A549 (cell line): Measurements from ENCODE around the gene GSTM5. TPM values are rescaled to one million over a fixed set of nuclear protein-coding genes. Genes with fewer than 3 reads are reported as not detected.
"Not testable (repeated sequence)": the region's sequence is repeated elsewhere in the genome, so short reads cannot be mapped to it uniquely, and the experiment has no call there.

Source experiments
- ATAC-seq, 2 experiments: fragments of 200-7000 bp in 1 of 2; fragments of >200 bp in 1 of 2; cut with Nextera tagmentation in 1 of 2; cut with Tn5 transposase in 1 of 2; 3 replicates each; pipeline versions ENCODE4 v1.8.0 to v1.9.1; 2018 to 2020; ENCODE audit warnings: mild to moderate bottlenecking in 1 of 2, moderate library complexity in 1 of 2
- CTCF ChIA-PET: fragments of 300-600 bp; sonication (Branson Sonifier 250); formaldehyde crosslinking; extraction: SDS; loops from one replicate; lab custom pipeline; 2021; ENCODE audit warnings: antibody characterized with exemption, inconsistent platforms; lab: Yijun Ruan, JAX
- POLR2A ChIA-PET: fragments of 350-600 bp; formaldehyde crosslinking; extraction: SDS; loops from one replicate; lab custom pipeline; 2021; ENCODE audit warnings: antibody characterized with exemption, inconsistent platforms; lab: Yijun Ruan, JAX
- DNase-seq, 2 experiments: peaks; one replicate each; pipeline versions ENCODE4 v3.0.0 to v3.0.0-alpha.2; 2011 to 2016; ENCODE audit warnings: low read depth in 1 of 2, low spot score in 1 of 2
- FAIRE-seq: peaks from 2 replicates; lab custom pipeline; 2011; peaks lifted over from hg19 to GRCh38; lab: Jason Lieb, UNC
- H3K27ac ChIP-seq, 2 experiments: fragments of >200 bp; sonication (Bioruptor Twin); formaldehyde crosslinking; 3 replicates each; pipeline ENCODE4 v1.5.1; 2016 to 2017
- H3K4me1 ChIP-seq: fragments of >200 bp; sonication (Bioruptor Twin); formaldehyde crosslinking; 3 replicates; pipeline ENCODE4 v1.6.1; 2016
- H3K4me2 ChIP-seq: fragments of >200 bp; sonication (Bioruptor Twin); formaldehyde crosslinking; 3 replicates; pipeline ENCODE4 v1.6.1; 2016
- H3K4me3 ChIP-seq: fragments of >200 bp; sonication (Bioruptor Twin); formaldehyde crosslinking; 3 replicates; pipeline ENCODE4 v1.5.1; 2016
- H3K9me3 ChIP-seq: fragments of >200 bp; sonication (Bioruptor Twin); formaldehyde crosslinking; 3 replicates; pipeline ENCODE4 v1.6.1; 2016
- ATOH8 ChIP-seq: fragments of 250-450 bp; sonication (Bioruptor Pico); IDR thresholded peaks from 2 replicates; pipeline ENCODE4 v1.5.0; 2020; ENCODE audit warnings: low read depth, mild to moderate bottlenecking, moderate library complexity
- CBX2 ChIP-seq: fragments of 200-600 bp; sonication (generic); IDR thresholded peaks from 2 replicates; pipeline ENCODE4 v1.6.1; 2016; ENCODE audit warnings: low read depth, mild to moderate bottlenecking, borderline replicate concordance
- CBX8 ChIP-seq: fragments of 200-600 bp; sonication (generic); IDR thresholded peaks from 2 replicates; pipeline ENCODE4 v1.6.1; 2016
- E2F6 ChIP-seq: IDR thresholded peaks from 2 replicates; pipeline ENCODE4 v1.6.1; 2012; ENCODE audit warnings: low read depth, borderline replicate concordance
- FOXS1 ChIP-seq: fragments of 250-450 bp; sonication (Bioruptor Pico); IDR thresholded peaks from 2 replicates; pipeline ENCODE4 v1.5.0; 2020; ENCODE audit warnings: mild to moderate bottlenecking, moderate library complexity
- HMGXB4 ChIP-seq: fragments of 250-450 bp; sonication (Bioruptor Pico); IDR thresholded peaks from 2 replicates; pipeline ENCODE4 v1.5.0; 2021; ENCODE audit warnings: mild to moderate bottlenecking, moderate library complexity, borderline replicate concordance
- HOXA7 ChIP-seq: fragments of 250-450 bp; sonication (Bioruptor Pico); IDR thresholded peaks from 2 replicates; pipeline ENCODE4 v1.5.0; 2020; ENCODE audit warnings: mild to moderate bottlenecking, moderate library complexity
- KDM1A ChIP-seq: fragments of 200-600 bp; sonication (generic); IDR thresholded peaks from 2 replicates; pipeline ENCODE4 v1.6.1; 2016; ENCODE audit warnings: low read depth, mild to moderate bottlenecking
- KDM5A ChIP-seq: fragments of 200-600 bp; sonication (generic); IDR thresholded peaks from 2 replicates; pipeline ENCODE4 v1.6.1; 2016; ENCODE audit warnings: antibody characterized with exemption, mild to moderate bottlenecking
- MAFK ChIP-seq: fragments of 450-650 bp; IDR thresholded peaks from 2 replicates; pipeline ENCODE4 v1.6.1; 2014; ENCODE audit not compliant: partially characterized antibody
- MAZ ChIP-seq: fragments of 150-350 bp; IDR thresholded peaks from 2 replicates; pipeline ENCODE4 v1.6.1; 2014; ENCODE audit warnings: antibody characterized with exemption, low read depth, low read length, borderline replicate concordance
- MYC ChIP-seq: IDR thresholded peaks from 2 replicates; pipeline ENCODE4 v1.6.1; 2012; ENCODE audit warnings: mild to moderate bottlenecking, inconsistent platforms, low read length, improper control_type of control experiment, borderline replicate concordance
- NPAS2 ChIP-seq: fragments of 250-450 bp; sonication (Bioruptor Pico); IDR thresholded peaks from 2 replicates; pipeline ENCODE4 v1.8.0; 2022; ENCODE audit warnings: mild to moderate bottlenecking, moderate library complexity, borderline replicate concordance
- PHF8 ChIP-seq: fragments of 200-600 bp; sonication (generic); IDR thresholded peaks from 2 replicates; pipeline ENCODE4 v1.6.1; 2016; ENCODE audit warnings: low read depth, mild to moderate bottlenecking, antibody characterized with exemption, moderate library complexity, borderline replicate concordance
- RAD21 ChIP-seq, 2 experiments: fragments of >200 bp in 1 of 2; sonication (Bioruptor Twin) in 1 of 2; formaldehyde crosslinking in 1 of 2; IDR thresholded peaks in 1 of 2; conservative IDR thresholded peaks in 1 of 2; 2 replicates in 1 of 2; 3 replicates in 1 of 2; pipeline ENCODE4 v1.6.1; 2012 to 2018; ENCODE audit warnings: inconsistent platforms in 1 of 2
- RFX5 ChIP-seq: fragments of 450-650 bp; IDR thresholded peaks from 2 replicates; pipeline ENCODE4 v1.7.1; 2014; ENCODE audit warnings: antibody characterized with exemption, mild to moderate bottlenecking, moderate library complexity
- SMC3 ChIP-seq: fragments of >200 bp; sonication (Bioruptor Twin); formaldehyde crosslinking; IDR thresholded peaks from 3 replicates; pipeline ENCODE4 v1.6.1; 2018; ENCODE audit warnings: inconsistent platforms
- SREBF2 ChIP-seq: fragments of 450-650 bp; IDR thresholded peaks from 2 replicates; pipeline ENCODE4 v1.6.1; 2014; ENCODE audit warnings: mild to moderate bottlenecking, moderate library complexity
- TFCP2L1 ChIP-seq: fragments of 250-450 bp; sonication (Bioruptor Pico); IDR thresholded peaks from 2 replicates; pipeline ENCODE4 v1.5.0; 2021; ENCODE audit warnings: mild to moderate bottlenecking
- ZFP36 ChIP-seq: fragments of 450-650 bp; IDR thresholded peaks from 2 replicates; pipeline ENCODE4 v1.6.1; 2014; ENCODE audit warnings: borderline replicate concordance; ENCODE audit not compliant: partially characterized antibody
- WGBS: methylation state at CpG from one replicate; pipeline ENCODE4 v1.1.6; 2017; ENCODE audit errors: missing lambda C conversion rate; 5-methylcytosine and 5-hydroxymethylcytosine counted together
- polyA plus RNA-seq, 4 experiments: library from polyadenylated mRNA; depleted of rRNA in 3 of 4; stranded (reverse); fragments of >200 nt; fragmentation: RNase III in 1 of 4; extraction: RNeasy Plus Mini Kit Qiagen cat#74134 plus additional on column Dnase treatment in 1 of 4; gene quantifications; 2 replicates in 3 of 4; 3 replicates in 1 of 4; pipeline ENCODE4 v1.2.3, GENCODE V29; 2011 to 2017

GSTM5 gene
- polyA plus RNA-seq, 2 of the 4 experiments (the other 2 are of a cell fraction): not detected

GRCh38 chr1:109689844-109690405 is 22.1 kb upstream of the GSTM5 start:
- H3K27ac ChIP-seq: no peak overlapping the region
- TF ChIP-seq ATOH8 (CRISPR knock-in tag) (no peak), ZFP36 (no peak), MYC (no peak), RAD21 (conservative IDR thresholded peaks at IDR 0.05 in 1 of 2, IDR thresholded peaks at IDR 0.05 in 1 of 2) (no peak)
- TF ChIP-seq, all 56 proteins: peak for 0
- no peak for FAIRE-seq
- Histone ChIP-seq H3K4me3 (no peak overlapping the region), H3K4me1 (no peaks in the 10 kb centered on the region), H3K4me2 (no peak overlapping the region), H3K9me3 (no peaks in the 10 kb centered on the region)
- ChIA-PET POLR2A (no interaction called here), CTCF (no interaction called here)
- ATAC-seq: no peak
- DNase-seq: no peak
- no CpG with 5 or more reads among the region's 6 CpGs for WGBS

GRCh38 chr1:109691759-109692158 is 20.3 kb upstream of the GSTM5 start:
- DNase-seq (no peak), FAIRE-seq (no peak), ATAC-seq (no peak)
- WGBS: no CpG with 5 or more reads among the region's 6 CpGs
- POLR2A ChIA-PET: no interaction called here
- no peak overlapping the region for H3K27ac ChIP-seq
- H3K4me1 ChIP-seq: no peaks in the 10 kb centered on the region
- H3K4me3 ChIP-seq: no peak overlapping the region
- CTCF ChIA-PET: no interaction called here
- no peak for TF ChIP-seq KDM1A
- TF ChIP-seq SREBF2: no peak
- no peak for TF ChIP-seq RFX5
- no peak for TF ChIP-seq PHF8
- TF ChIP-seq TFCP2L1 (CRISPR knock-in tag): no peak
- no peak for TF ChIP-seq MYC
- TF ChIP-seq NPAS2 (CRISPR knock-in tag): no peak
- no peak for TF ChIP-seq KDM5A
- no peak for TF ChIP-seq HMGXB4 (CRISPR knock-in tag)
- TF ChIP-seq CBX8: no peak
- no peak for TF ChIP-seq ATOH8 (CRISPR knock-in tag)
- no peak for TF ChIP-seq MAFK
- TF ChIP-seq SMC3: no peak
- TF ChIP-seq MAZ: no peak
- no peak for TF ChIP-seq E2F6
- TF ChIP-seq HOXA7: no peak
- TF ChIP-seq FOXS1 (CRISPR knock-in tag): no peak
- no peak for TF ChIP-seq CBX2
- TF ChIP-seq RAD21 (conservative IDR thresholded peaks at IDR 0.05 in 1 of 2, IDR thresholded peaks at IDR 0.05 in 1 of 2): no peak
- no peaks in the 10 kb centered on the region for H3K9me3 ChIP-seq
- no peak overlapping the region for H3K4me2 ChIP-seq

- ATAC-seq, FAIRE-seq, CTCF ChIA-PET, H3K27ac ChIP-seq, H3K9me3 ChIP-seq, DNase-seq, POLR2A ChIA-PET, H3K4me2 ChIP-seq, H3K4me3 ChIP-seq, H3K4me1 ChIP-seq: not testable (repeated sequence)
- no CpG with 5 or more reads among the region's 5 CpGs for WGBS
These were observed 17.7 kb upstream of the GSTM5 start for GRCh38 chr1:109694400-109694799.

- H3K9me3 ChIP-seq, H3K27ac ChIP-seq, H3K4me2 ChIP-seq, DNase-seq, CTCF ChIA-PET, FAIRE-seq, ATAC-seq, POLR2A ChIA-PET, H3K4me3 ChIP-seq, H3K4me1 ChIP-seq: not testable (repeated sequence)
- no CpG with 5 or more reads among the region's 3 CpGs for WGBS
These were observed 16.9 kb upstream of the GSTM5 start for GRCh38 chr1:109695138-109695537.
